Neural progenitor cell (in vitro differentiated cells): Measurements from ENCODE around the gene ZRANB3.

ENCODE experiments used
- CTCF ChIP-seq: fragments of 200-600 bp; sonication (generic); IDR thresholded peaks from 2 replicates; pipeline ENCODE4 v1.5.1; 2017; ENCODE audit warnings: antibody characterized with exemption, mild to moderate bottlenecking
- EZH2 ChIP-seq: fragments of 200-600 bp; sonication (generic); IDR thresholded peaks from 2 replicates; pipeline ENCODE4 v1.6.1; 2017; ENCODE audit warnings: antibody characterized with exemption, mild to moderate bottlenecking, moderate library complexity
- EZH2phosphoT487 ChIP-seq: fragments of 200-600 bp; sonication (generic); IDR thresholded peaks from 2 replicates; pipeline ENCODE4 v1.6.1; 2017; ENCODE audit warnings: antibody characterized with exemption

GRCh38 chr2:135525786-135526185 lies 5.2 kb downstream of the ZRANB3 start:
- TF ChIP-seq CTCF: no peak
- TF ChIP-seq EZH2: no peak
- no peak for TF ChIP-seq EZH2phosphoT487
